ENCODE data around the gene CD83. TPM values are rescaled to one million over a fixed set of nuclear protein-coding genes. Genes with fewer than 3 reads are reported as not detected.

The CD83 gene
- total RNA-seq (2022; extraction: Qiagen RNA extraction; ENCODE audit: low read depth), result 1.7 to 3.0 TPM (median 2.2 TPM) in 5 replicates

GRCh38 chr6:14117158-14118090 is at the start of gene CD83:
Gene CD83, plus strand, starts transcription at chr6:14117772. Its CDS starts 40 bp downstream, at chr6:14117812.

Other genes with a start within 250 kb of the CD83 start
- gene RNF182, start 192.8 kb upstream of the CD83 start, total RNA-seq (2022; extraction: Qiagen RNA extraction; ENCODE audit: low read depth), result 2.5 to 3.7 TPM (median 3.3 TPM) in 5 replicates

Measured in A549 treated with RU486 at 1 μM for 4 hours (cell line).